GM23338 (cell line): Measurements from ENCODE around the gene KIF15. TPM values are rescaled to one million over a fixed set of nuclear protein-coding genes. Genes with fewer than 3 reads are reported as not detected.
A peak's percentile ranks its signal among the peaks of the same experiment; 100 is the strongest.

Source experiments
- ATAC-seq: fragments of 200-7000 bp; cut with Tn5 transposase; 3 replicates; pipeline ENCODE4 v1.9.1; 2020
- DNase-seq: peaks from one replicate; pipeline ENCODE4 v3.0.0-alpha.2; 2015; ENCODE audit warnings: low spot score
- H2AFZ ChIP-seq: fragments of 200-600 bp; sonication (generic); 2 replicates; pipeline ENCODE4 v1.8.0; 2016; ENCODE audit warnings: antibody characterized with exemption, mild to moderate bottlenecking, moderate library complexity
- H3F3A ChIP-seq: fragments of 200-600 bp; sonication (generic); replicated peaks from 2 replicates; pipeline ENCODE4 v1.8.0; 2017; ENCODE audit warnings: antibody characterized with exemption, mixed run types, low read depth
- H3K27ac ChIP-seq: fragments of 200-600 bp; sonication (generic); 2 replicates; pipeline ENCODE4 v1.6.1; 2016; ENCODE audit warnings: low read depth
- H3K27me3 ChIP-seq: fragments of 200-600 bp; sonication (generic); 2 replicates; pipeline ENCODE4 v1.8.0; 2016; ENCODE audit warnings: mild to moderate bottlenecking, mixed run types, moderate library complexity; ENCODE audit not compliant: insufficient read depth
- H3K36me3 ChIP-seq: fragments of 200-600 bp; sonication (generic); 2 replicates; pipeline ENCODE4 v1.8.0; 2016; ENCODE audit warnings: mild to moderate bottlenecking; ENCODE audit not compliant: insufficient read depth
- H3K4me1 ChIP-seq: fragments of 200-600 bp; sonication (generic); 2 replicates; pipeline ENCODE4 v1.8.0; 2016; ENCODE audit warnings: mild to moderate bottlenecking, moderate library complexity; ENCODE audit not compliant: insufficient read depth
- H3K4me2 ChIP-seq: fragments of 200-600 bp; sonication (generic); 2 replicates; pipeline ENCODE4 v1.7.1; 2017; ENCODE audit warnings: mixed run types
- H3K4me3 ChIP-seq: fragments of 200-600 bp; sonication (generic); 2 replicates; pipeline ENCODE4 v1.6.1; 2016; ENCODE audit warnings: mixed run types
- H3K79me2 ChIP-seq: fragments of 200-600 bp; sonication (generic); replicated peaks from 2 replicates; pipeline ENCODE4 v1.8.0; 2017; ENCODE audit warnings: mild to moderate bottlenecking; ENCODE audit not compliant: insufficient read depth
- H3K9me2 ChIP-seq: fragments of 200-600 bp; sonication (generic); 2 replicates; pipeline ENCODE4 v1.8.0; 2017; ENCODE audit not compliant: insufficient read depth
- H4K20me1 ChIP-seq: fragments of 200-600 bp; sonication (generic); replicated peaks from 2 replicates; pipeline ENCODE4 v1.8.0; 2017; ENCODE audit warnings: mild to moderate bottlenecking; ENCODE audit not compliant: insufficient read depth
- H3K27ac Mint-ChIP-seq: 2 replicates; pipeline ENCODE4 v1.8.0; 2020; ENCODE audit warnings: inconsistent platforms, mild to moderate bottlenecking, moderate library complexity, mixed read lengths
- H3K27me3 Mint-ChIP-seq: 3 replicates; pipeline ENCODE4 v1.8.0; 2022; ENCODE audit warnings: low read depth, mild to moderate bottlenecking, moderate library complexity, mixed read lengths, inconsistent platforms; ENCODE audit not compliant: insufficient read depth, poor library complexity
- H3K36me3 Mint-ChIP-seq: 3 replicates; pipeline ENCODE4 v1.8.0; 2021; ENCODE audit warnings: low read depth, mild to moderate bottlenecking, inconsistent platforms, moderate library complexity, mixed read lengths
- H3K4me1 Mint-ChIP-seq: 3 replicates; pipeline ENCODE4 v1.8.0; 2020; ENCODE audit warnings: mild to moderate bottlenecking, inconsistent platforms, mixed read lengths
- H3K4me3 Mint-ChIP-seq: 3 replicates; pipeline ENCODE4 v1.8.0; 2021; ENCODE audit warnings: moderate library complexity, mild to moderate bottlenecking, inconsistent platforms, mixed read lengths
- H3K9me3 Mint-ChIP-seq: 3 replicates; pipeline ENCODE4 v1.8.0; 2020; ENCODE audit warnings: moderate library complexity, mild to moderate bottlenecking, inconsistent platforms, mixed read lengths
- CREB1 ChIP-seq: fragments of 250-450 bp; sonication (Bioruptor Pico); IDR thresholded peaks from 2 replicates; pipeline ENCODE4 v1.5.0; 2020; ENCODE audit warnings: low read depth, mild to moderate bottlenecking, moderate library complexity
- CTCF ChIP-seq, 2 experiments: fragments of 200-600 bp in 1 of 2; sonication (generic) in 1 of 2; conservative IDR thresholded peaks; 2 replicates each; pipeline versions ENCODE4 v1.5.1 to v1.6.1; 2016 to 2017; ENCODE audit warnings: antibody characterized with exemption in 2 of 2, low read depth in 2 of 2, mild to moderate bottlenecking in 2 of 2, moderate library complexity in 1 of 2
- ETS1 ChIP-seq: IDR thresholded peaks from 2 replicates; pipeline ENCODE4 v1.6.1; 2016; ENCODE audit warnings: antibody characterized with exemption
- EZH2 ChIP-seq: fragments of 200-600 bp; sonication (generic); IDR thresholded peaks from one replicate; pipeline ENCODE4 v1.8.0; 2017; ENCODE audit warnings: antibody characterized with exemption, mild to moderate bottlenecking, low read depth; ENCODE audit not compliant: unreplicated experiment
- EZH2phosphoT487 ChIP-seq: fragments of 200-600 bp; sonication (generic); IDR thresholded peaks from one replicate; pipeline ENCODE4 v1.8.1; 2018; ENCODE audit warnings: antibody characterized with exemption; ENCODE audit not compliant: unreplicated experiment
- JUNB ChIP-seq: IDR thresholded peaks from one replicate; pipeline ENCODE4 v1.6.1; 2016; ENCODE audit warnings: antibody characterized with exemption; ENCODE audit not compliant: unreplicated experiment
- NANOG ChIP-seq: IDR thresholded peaks from 2 replicates; pipeline ENCODE4 v1.6.1; 2016; ENCODE audit warnings: antibody characterized with exemption, borderline replicate concordance
- ZNF462 ChIP-seq: fragments of 250-450 bp; sonication (Bioruptor Pico); IDR thresholded peaks from 2 replicates; pipeline ENCODE4 v1.5.0; 2020; ENCODE audit warnings: mild to moderate bottlenecking, moderate library complexity
- polyA plus RNA-seq: library from polyadenylated mRNA; unstranded; fragments of >200 nt; fragmentation: Nextera tagmentation; extraction: Ambion mirVana; gene quantifications from 2 replicates; pipeline ENCODE4 v1.2.1, GENCODE V29; 2016
- total RNA-seq: library from RNA; depleted of rRNA; stranded (reverse); fragments of >200 nt; shearing (Covaris generic); gene quantifications from 2 replicates; pipeline ENCODE4 v1.2.3, GENCODE V29; 2014

The KIF15 gene
- total and polyA plus RNA-seq, 2 experiments from 2014 or later: 21.2 to 25.8 TPM

- ATAC-seq (no peak), DNase-seq (peak; percentile 12)
- Mint-ChIP-seq H3K9me3 (no peaks in the 10 kb centered on the region), H3K36me3 (peaks cover 41% of the 10 kb centered on the region), H3K4me3 (no peak overlapping the region), H3K4me1 (no peaks in the 10 kb centered on the region), H3K27ac (no peak overlapping the region), H3K27me3 (no peaks in the 10 kb centered on the region)
- no peak overlapping the region for H3K4me2 ChIP-seq
- TF ChIP-seq CTCF (conservative IDR thresholded peaks at IDR 0.05; ENCODE audit: low read depth in 2 of 2) (peak; percentile 18 to 28; a peak in 3 of 4 replicates), ZNF462 (no peak)
- no peaks in the 10 kb centered on the region for H3K4me1 ChIP-seq
- H3K27ac ChIP-seq: no peak overlapping the region
- H3K79me2 ChIP-seq: no peaks in the 10 kb centered on the region
- H4K20me1 ChIP-seq: peaks cover 4% of the 10 kb centered on the region; the same call in 1 of the 2 replicates
- H3K4me3 ChIP-seq: no peak overlapping the region
- H3K9me2 ChIP-seq: no peaks in the 10 kb centered on the region
- H3F3A ChIP-seq: no peaks in the 10 kb centered on the region
- peaks cover 41% of the 10 kb centered on the region for H3K36me3 ChIP-seq
- H3K27me3 ChIP-seq: no peaks in the 10 kb centered on the region
- no peak overlapping the region for H2AFZ ChIP-seq
These were observed 44.4 kb downstream of the KIF15 start for GRCh38 chr3:44805960-44806359.

- Histone ChIP-seq H3K27me3 (no peaks in the 10 kb centered on the region), H3K79me2 (peaks cover 10% of the 10 kb centered on the region), H3K27ac (no peak overlapping the region), H3K9me2 (no peaks in the 10 kb centered on the region), H3F3A (no peaks in the 10 kb centered on the region), H2AFZ (no peak overlapping the region), H3K4me1 (no peaks in the 10 kb centered on the region), H3K4me2 (no peak overlapping the region), H4K20me1 (no peaks in the 10 kb centered on the region; the same call in none of the 2 replicates), H3K36me3 (peaks cover 36% of the 10 kb centered on the region), H3K4me3 (no peak overlapping the region)
- DNase-seq: no peak
- Mint-ChIP-seq H3K4me3 (no peak overlapping the region), H3K9me3 (peaks cover 27% of the 10 kb centered on the region), H3K27me3 (peaks cover 2% of the 10 kb centered on the region), H3K36me3 (peaks cover 73% of the 10 kb centered on the region), H3K4me1 (no peaks in the 10 kb centered on the region), H3K27ac (no peak overlapping the region)
- no peak for ATAC-seq
- TF ChIP-seq EZH2: no peak
- TF ChIP-seq JUNB: no peak
- no peak for TF ChIP-seq CTCF (conservative IDR thresholded peaks at IDR 0.05; ENCODE audit: low read depth in 2 of 2)
- no peak for TF ChIP-seq NANOG
- TF ChIP-seq CREB1 (CRISPR knock-in tag): no peak
- TF ChIP-seq EZH2phosphoT487: no peak
- TF ChIP-seq ETS1: no peak
These were observed 53.2 kb downstream of the KIF15 start for GRCh38 chr3:44814751-44815150.
